Naive thymus-derived CD8-positive, alpha-beta T cell (primary cell): ENCODE results near the gene COA8. TPM values are rescaled to one million over a fixed set of nuclear protein-coding genes. Genes with fewer than 3 reads are reported as not detected.
A peak's percentile ranks its signal among the peaks of the same experiment; 100 is the strongest.

Source experiments
- ATAC-seq, 2 donors: fragments of 150-1000 bp; cut with Tn5 transposase in 1 of 2; sonication (Bioruptor Pico), chemical (Tn5 transposase) in 1 of 2; 1 replicate in 1 of 2; 2 replicates in 1 of 2; pipeline ENCODE4 v1.10.0; 2021; ENCODE audit warnings: mild to moderate bottlenecking in 2 of 2, moderate library complexity in 2 of 2
- POLR2A ChIA-PET: fragments of 350-600 bp; sonication (Branson Sonifier 250); formaldehyde crosslinking; loops from one replicate; lab custom pipeline; 2021; ENCODE audit warnings: antibody characterized with exemption; lab: Charles Lee
- DNase-seq, 10 donors: peaks; one replicate each; pipeline versions ENCODE4 v3.0.0 to v3.0.0-alpha.2; 2020 to 2022
- H3K27ac Mint-ChIP-seq, 10 donors: one replicate each; pipeline ENCODE4 v1.8.0; 2020 to 2022; ENCODE audit warnings: mild to moderate bottlenecking in 10 of 10, mixed read lengths in 10 of 10, moderate library complexity in 4 of 10, inconsistent platforms in 1 of 10
- H3K27me3 Mint-ChIP-seq, 5 donors: one replicate each; pipeline ENCODE4 v1.8.0; 2021 to 2022; ENCODE audit warnings: mixed read lengths in 5 of 5
- H3K36me3 Mint-ChIP-seq, 3 donors: one replicate each; pipeline ENCODE4 v1.8.0; 2020 to 2022; ENCODE audit warnings: mixed read lengths in 3 of 3, mild to moderate bottlenecking in 2 of 3, inconsistent platforms in 1 of 3
- H3K4me1 Mint-ChIP-seq, 4 donors: one replicate each; pipeline ENCODE4 v1.8.0; 2021 to 2022; ENCODE audit warnings: mixed read lengths in 4 of 4
- H3K4me3 Mint-ChIP-seq, 10 donors: one replicate each; pipeline ENCODE4 v1.8.0; 2020 to 2022; ENCODE audit warnings: mild to moderate bottlenecking in 10 of 10, mixed read lengths in 10 of 10, moderate library complexity in 6 of 10, inconsistent platforms in 1 of 10
- H3K9me3 Mint-ChIP-seq, 9 donors: one replicate each; pipeline ENCODE4 v1.8.0; 2020 to 2022; ENCODE audit warnings: mixed read lengths in 9 of 9, mild to moderate bottlenecking in 3 of 9, inconsistent platforms in 1 of 9, moderate library complexity in 1 of 9
- polyA plus RNA-seq, 3 donors: library from polyadenylated mRNA; unstranded; fragments of 300-500 nt; fragmentation: Illumina TruSeq; gene quantifications; one replicate each; pipeline ENCODE4 v1.2.3, GENCODE V29; 2021
- total RNA-seq, 8 experiments: library from RNA in 2 of 8; stranded (reverse) in 2 of 8; gene quantifications; one replicate each; pipeline ENCODE4 v1.2.3 and lab custom pipeline; 2021 to 2026

The COA8 gene
- total and polyA plus RNA-seq, 5 experiments from 2014 or later = 27.4 to 72.0 (median 47.3) TPM

DNA sequence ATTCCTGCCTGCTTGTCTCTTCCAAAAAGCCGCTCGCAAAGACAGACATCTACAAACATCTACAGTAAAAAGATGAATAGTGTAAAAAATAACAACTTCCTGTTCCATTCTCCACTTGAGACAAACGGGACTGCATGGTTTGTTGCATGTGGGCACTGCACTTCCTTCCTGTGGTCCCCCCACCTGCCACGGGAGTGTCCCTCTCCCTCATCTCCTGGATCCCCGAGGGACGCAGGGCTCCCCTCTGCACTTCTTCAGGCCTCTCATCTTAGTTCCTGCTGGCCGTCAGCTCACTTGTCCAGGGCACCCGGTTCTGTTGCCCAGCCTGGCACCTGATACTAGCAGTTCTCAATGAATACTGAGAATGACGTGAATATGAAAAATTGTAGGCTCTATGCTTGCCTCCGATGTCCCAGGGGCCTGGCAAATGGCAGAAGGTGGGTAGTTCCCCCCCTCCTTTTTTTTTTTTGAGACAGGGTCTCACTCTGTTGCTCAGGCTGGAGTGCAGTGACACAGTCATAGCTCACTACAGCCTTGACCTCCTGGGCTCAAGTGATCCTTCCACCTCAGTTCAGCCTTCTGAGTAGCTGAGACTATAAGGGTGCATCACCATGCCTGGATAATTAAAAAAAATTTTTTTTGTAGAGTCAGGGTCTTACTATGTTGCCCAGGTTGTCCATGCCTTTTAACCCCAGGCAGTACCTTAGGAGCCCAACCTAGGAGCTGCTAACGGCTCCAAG, 62.8 kb downstream of the COA8 start:
- H3K4me1 Mint-ChIP-seq = peaks cover 4 to 48% (median 24%) of the 10 kb centered on the region in 4 donors
- H3K36me3 Mint-ChIP-seq = no peaks in the 10 kb centered on the region
- ATAC-seq (peak; percentile 27 to 69), DNase-seq (peak; percentile 25 to 77 (median 58))
- H3K4me3 Mint-ChIP-seq = peak overlapping the region; percentile 46 to 89 (median 78)
- H3K27me3 Mint-ChIP-seq = peaks cover 0 to 8% (median 3%) of the 10 kb centered on the region in 5 donors
- POLR2A ChIA-PET = interaction anchor here (0.7 to 1.5 kb wide), 2 partner anchors 17 to 475 kb away, joined by 6 read pairs; no protein-coding TSS in a partner anchor
- no peaks in the 10 kb centered on the region for H3K9me3 Mint-ChIP-seq
- peak overlapping the region in 9 of 10 donors; percentile 8 to 73 (median 26) for H3K27ac Mint-ChIP-seq

DNA sequence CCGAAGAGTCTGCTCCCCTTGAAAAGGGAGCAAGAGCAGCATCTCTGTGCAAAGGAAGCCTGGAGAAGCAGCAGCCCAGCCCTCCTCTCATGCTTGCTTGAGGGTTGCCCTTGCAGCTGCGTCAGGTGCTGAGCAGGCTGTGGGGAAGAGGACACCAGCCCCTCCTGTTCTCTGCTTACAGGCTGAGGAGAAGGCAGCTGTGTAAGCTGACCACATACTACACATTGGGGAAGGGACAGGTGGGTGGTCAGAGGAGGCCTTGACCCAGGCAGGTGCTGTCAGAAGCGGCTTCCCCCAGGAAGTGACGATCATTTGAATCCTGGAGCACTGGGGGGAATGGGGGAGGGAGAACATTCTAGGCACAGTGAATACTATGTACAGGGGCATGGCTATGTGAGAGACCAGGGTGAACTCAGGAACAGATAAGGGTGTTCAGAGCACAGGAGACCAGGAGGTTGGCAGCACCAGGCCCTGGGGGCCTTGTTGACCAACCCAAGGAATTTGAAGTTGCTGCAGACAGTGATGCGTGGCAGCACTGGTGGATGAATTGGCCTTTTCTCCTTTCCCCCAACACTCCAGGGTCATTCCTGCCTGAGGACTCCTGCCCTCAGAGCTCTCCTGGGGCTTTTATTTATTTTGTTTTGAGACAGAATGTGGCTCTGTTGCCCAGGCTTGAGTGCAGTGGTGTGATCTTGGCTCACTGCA, 63.5 kb downstream of the COA8 start:
- DNase-seq = peak in 1 of 10 donors; percentile 7
- Mint-ChIP-seq H3K27ac (peak overlapping the region in 4 of 10 donors; percentile 60 to 81 (median 70)), H3K36me3 (no peaks in the 10 kb centered on the region), H3K4me3 (peak overlapping the region in 5 of 10 donors; percentile 16 to 82 (median 40)), H3K27me3 (peaks cover 0 to 3% (median under 1%) of the 10 kb centered on the region in 5 donors), H3K9me3 (no peaks in the 10 kb centered on the region), H3K4me1 (peaks cover 8 to 56% (median 27%) of the 10 kb centered on the region in 4 donors)
- no peak for ATAC-seq
- POLR2A ChIA-PET = no interaction called here

DNA sequence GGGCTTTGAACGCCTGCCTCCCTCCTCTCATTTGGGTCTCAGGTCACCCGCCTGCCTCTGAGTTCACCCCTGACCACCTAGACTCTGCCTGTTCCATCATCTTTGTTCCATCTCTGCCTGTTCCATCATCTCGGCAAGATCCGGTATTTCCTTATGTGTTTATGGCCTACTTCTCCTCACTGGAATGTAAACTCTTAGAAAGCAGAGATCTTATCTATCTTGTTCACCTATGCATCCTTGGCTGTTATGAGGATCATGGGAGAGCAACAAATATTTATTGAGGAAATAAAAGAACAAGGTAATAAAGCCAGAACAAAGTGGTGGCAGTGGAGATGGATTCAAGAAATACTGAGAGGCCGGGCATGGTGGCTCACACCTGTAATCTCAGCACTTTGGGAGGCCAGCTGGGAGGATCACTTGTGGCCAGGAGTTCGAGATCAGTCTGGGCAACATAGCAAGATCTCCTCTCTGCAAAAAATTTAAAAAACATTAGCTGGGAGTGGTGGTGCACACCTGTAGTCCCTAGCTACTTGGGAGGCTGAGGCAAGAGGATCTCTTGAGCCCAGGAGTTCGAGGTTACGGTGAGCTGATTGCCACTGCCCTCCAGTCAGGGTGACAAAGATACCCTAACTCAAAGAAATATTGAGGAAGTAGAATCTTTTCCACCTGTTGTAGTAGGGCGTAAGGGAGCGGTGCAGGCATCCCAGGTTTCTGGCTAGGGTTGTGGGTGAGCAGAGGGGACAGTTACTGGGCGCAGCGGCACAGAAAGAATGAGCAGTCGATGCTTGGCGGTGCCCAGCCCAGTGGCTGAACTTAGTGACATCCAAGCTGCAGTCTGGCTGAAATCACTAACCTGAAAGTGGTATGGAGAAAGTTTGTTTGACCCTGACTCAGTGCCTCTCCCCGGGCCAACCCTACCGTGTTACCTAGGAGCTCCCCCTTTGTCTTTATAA, 64.6 kb downstream of the COA8 start:
- no peaks in the 10 kb centered on the region for H3K9me3 Mint-ChIP-seq
- peaks cover 0 to 3% (median 0%) of the 10 kb centered on the region in 5 donors for H3K27me3 Mint-ChIP-seq
- DNase-seq (no peak), ATAC-seq (no peak)
- peak overlapping the region; percentile 49 to 92 (median 84) for H3K4me3 Mint-ChIP-seq
- H3K4me1 Mint-ChIP-seq = peaks cover 8 to 63% (median 31%) of the 10 kb centered on the region in 4 donors
- peaks cover 0 to 1% (median 0%) of the 10 kb centered on the region in 3 donors for H3K36me3 Mint-ChIP-seq
- POLR2A ChIA-PET = no interaction called here
- H3K27ac Mint-ChIP-seq = peak overlapping the region in 9 of 10 donors; percentile 16 to 91 (median 65)

DNA sequence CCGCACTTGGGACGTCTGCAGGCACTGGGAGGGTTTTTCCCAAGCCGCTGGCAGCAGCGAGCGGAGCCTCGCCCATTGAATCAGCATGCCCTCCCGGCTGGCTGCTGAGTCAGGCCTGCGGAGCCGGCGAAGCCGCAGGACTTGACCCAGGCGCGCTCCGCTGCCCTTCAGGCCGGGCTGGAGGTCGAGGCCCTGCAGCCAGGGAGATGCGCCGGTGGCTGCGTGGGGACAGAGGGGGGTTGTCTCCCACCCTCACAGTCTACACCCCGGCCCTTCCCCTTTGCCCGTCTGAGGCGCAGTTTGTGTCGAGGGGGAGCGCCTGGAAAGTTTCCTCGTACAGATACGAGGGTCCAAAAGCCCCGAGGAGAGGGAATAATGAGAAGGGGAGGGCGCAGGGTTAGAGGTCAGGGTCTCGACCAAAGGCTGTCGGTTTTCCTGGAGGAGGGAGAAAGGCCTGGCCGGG, 65.5 kb downstream of the COA8 start:
- H3K4me3 Mint-ChIP-seq = peak overlapping the region; percentile 76 to 92 (median 84)
- DNase-seq (peak in 2 of 10 donors; percentile 22 to 24), ATAC-seq (no peak)
- POLR2A ChIA-PET = interaction anchor here (0.5 to 1.8 kb wide), 8 partner anchors 9 to 294 kb away, joined by 3 to 12 read pairs (median 4); partner anchors contain the start of genes BAG5, COA8, EIF5 and XRCC3
- peaks cover 10 to 69% (median 40%) of the 10 kb centered on the region in 4 donors for H3K4me1 Mint-ChIP-seq
- peak overlapping the region; percentile 66 to 91 (median 84) for H3K27ac Mint-ChIP-seq
- H3K27me3 Mint-ChIP-seq = no peaks in the 10 kb centered on the region
- H3K36me3 Mint-ChIP-seq = peaks cover 0 to 7% (median 0%) of the 10 kb centered on the region in 3 donors
- no peaks in the 10 kb centered on the region for H3K9me3 Mint-ChIP-seq

DNA sequence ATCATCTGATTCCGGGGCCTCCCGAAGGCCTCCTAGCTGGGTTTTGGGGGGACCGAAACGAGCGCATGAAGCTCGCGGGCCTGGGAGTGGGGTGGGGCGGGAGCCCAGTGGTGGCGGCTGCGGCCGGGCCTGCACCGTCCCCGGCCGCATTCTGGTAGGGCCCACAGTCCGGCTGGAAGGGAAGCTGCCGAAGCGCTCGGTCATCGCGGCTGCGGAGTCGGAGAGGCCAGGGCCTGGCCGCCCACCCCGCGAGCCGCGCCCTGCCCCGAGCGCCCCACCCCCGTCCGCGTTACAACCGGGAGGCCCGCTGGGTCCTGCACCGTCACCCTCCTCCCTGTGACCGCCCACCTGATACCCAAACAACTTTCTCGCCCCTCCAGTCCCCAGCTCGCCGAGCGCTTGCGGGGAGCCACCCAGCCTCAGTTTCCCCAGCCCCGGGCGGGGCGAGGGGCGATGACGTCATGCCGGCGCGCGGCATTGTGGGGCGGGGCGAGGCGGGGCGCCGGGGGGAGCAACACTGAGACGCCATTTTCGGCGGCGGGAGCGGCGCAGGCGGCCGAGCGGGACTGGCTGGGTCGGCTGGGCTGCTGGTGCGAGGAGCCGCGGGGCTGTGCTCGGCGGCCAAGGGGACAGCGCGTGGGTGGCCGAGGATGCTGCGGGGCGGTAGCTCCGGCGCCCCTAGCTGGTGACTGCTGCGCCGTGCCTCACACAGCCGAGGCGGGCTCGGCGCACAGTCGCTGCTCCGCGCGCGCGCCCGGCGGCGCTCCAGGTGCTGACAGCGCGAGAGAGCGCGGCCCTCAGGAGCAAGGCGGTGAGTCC, 66.1 kb downstream of the COA8 start, which contains the start of gene KLC1:
Gene KLC1 (plus strand): TSS at position 528 of the 819 bp plus-strand sequence. CDS start 25,354 bp downstream, outside the sequence.
- ATAC-seq (peak; percentile 76 to 77), DNase-seq (peak; percentile 64 to 89 (median 84))
- POLR2A ChIA-PET = interaction anchor here (0.5 to 1.8 kb wide), 8 partner anchors 10 to 295 kb away, joined by 3 to 12 read pairs (median 4); partner anchors contain the start of genes BAG5, COA8, EIF5 and XRCC3
- Mint-ChIP-seq H3K4me1 (peaks cover 14 to 67% (median 44%) of the 10 kb centered on the region in 4 donors), H3K27ac (peak within 1 kb of the TSS; percentile 72 to 94 (median 91)), H3K4me3 (peak within 1 kb of the TSS; percentile 83 to 92 (median 87)), H3K36me3 (peaks cover 0 to 10% (median 0%) of the 10 kb centered on the region in 3 donors), H3K9me3 (no peaks in the 10 kb centered on the region), H3K27me3 (no peaks in the 10 kb centered on the region)

DNA sequence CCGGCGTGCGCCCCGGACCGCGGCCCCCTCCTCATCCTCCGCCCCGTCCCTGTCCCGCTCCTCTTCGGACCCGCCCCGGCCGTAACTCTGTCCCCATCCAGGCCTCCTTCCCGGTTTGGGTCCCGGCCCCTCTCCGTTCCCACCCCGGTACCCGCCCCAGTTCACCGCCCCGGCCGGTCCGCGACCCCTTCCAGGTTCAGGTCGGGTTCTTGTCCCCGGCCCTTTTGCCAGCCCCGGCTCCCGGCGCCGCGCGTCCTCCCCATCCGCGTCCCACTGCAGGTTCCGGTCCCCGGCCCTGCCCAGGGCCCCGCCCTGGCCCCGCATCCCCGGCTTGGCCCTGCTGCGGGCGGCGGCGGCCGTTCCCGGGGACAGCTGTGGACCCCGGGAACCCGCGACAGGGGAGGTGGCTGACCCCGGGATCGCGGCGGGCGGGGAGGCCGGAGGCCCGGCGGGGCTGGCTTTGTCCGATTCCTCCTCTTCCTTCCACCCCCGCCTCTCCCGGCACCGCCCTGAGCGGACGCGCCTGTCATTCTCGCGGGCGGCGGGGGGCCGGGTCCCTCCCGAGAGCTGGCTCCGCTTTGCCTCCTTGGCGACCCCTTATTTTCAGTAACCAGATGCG, 66.9 kb downstream of the COA8 start:
- Mint-ChIP-seq H3K27ac (peak overlapping the region; percentile 25 to 94 (median 89)), H3K9me3 (no peaks in the 10 kb centered on the region), H3K27me3 (no peaks in the 10 kb centered on the region), H3K4me3 (peak overlapping the region; percentile 83 to 90 (median 87)), H3K4me1 (peaks cover 18 to 66% (median 44%) of the 10 kb centered on the region in 4 donors), H3K36me3 (peaks cover 0 to 14% (median 0%) of the 10 kb centered on the region in 3 donors)
- POLR2A ChIA-PET = interaction anchor here (0.8 to 1.8 kb wide), 5 partner anchors 10 to 296 kb away, joined by 3 to 12 read pairs (median 5); partner anchors contain the start of genes BAG5, COA8, EIF5 and XRCC3
- DNase-seq (peak; percentile 7 to 72 (median 33)), ATAC-seq (peak; percentile 25 to 43)

DNA sequence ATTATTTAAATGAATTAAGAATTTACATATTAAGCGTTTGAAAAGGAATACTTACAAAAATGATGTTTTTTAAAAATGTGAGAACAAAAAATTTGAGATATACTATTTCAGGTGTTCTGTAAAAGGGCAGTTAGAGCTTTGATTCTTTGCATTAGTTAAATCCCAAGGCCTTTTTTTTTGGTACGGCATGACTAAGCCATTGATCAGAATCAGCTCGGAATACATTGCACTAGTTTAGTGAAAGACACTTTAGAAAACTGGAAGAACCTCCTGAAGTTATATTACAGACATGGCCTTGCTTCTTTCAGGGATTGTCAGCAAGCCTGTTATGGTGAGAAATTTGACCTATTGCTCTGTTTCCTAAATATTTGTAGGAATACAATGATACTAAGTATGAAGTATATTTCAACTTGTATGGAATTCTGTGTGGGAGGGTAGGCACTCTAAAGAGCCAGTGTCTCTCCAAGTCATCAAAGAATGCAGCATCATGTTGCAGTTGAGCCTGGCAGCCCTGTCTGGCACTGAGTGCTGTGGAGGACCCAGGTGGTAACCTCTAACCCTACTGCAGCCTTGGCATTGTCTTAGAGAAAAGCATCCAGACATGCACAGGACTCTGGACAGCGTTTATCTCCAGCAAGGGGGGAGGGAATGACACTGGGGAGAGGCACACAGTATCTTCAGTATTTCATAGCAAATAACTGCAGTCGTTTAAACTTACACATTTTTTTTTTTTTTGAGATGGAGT, 67.8 kb downstream of the COA8 start:
- POLR2A ChIA-PET = interaction anchor here (0.6 to 0.8 kb wide), 3 partner anchors 11 to 219 kb away, joined by 3 read pairs; no protein-coding TSS in a partner anchor
- DNase-seq (no peak), ATAC-seq (no peak)
- peak overlapping the region; percentile 15 to 92 (median 80) for H3K27ac Mint-ChIP-seq
- peaks cover 19 to 66% (median 47%) of the 10 kb centered on the region in 4 donors for H3K4me1 Mint-ChIP-seq
- H3K36me3 Mint-ChIP-seq = peaks cover 0 to 19% (median 0%) of the 10 kb centered on the region in 3 donors
- H3K4me3 Mint-ChIP-seq = peak overlapping the region; percentile 81 to 90 (median 87)
- H3K27me3 Mint-ChIP-seq = no peaks in the 10 kb centered on the region
- H3K9me3 Mint-ChIP-seq = no peaks in the 10 kb centered on the region

DNA sequence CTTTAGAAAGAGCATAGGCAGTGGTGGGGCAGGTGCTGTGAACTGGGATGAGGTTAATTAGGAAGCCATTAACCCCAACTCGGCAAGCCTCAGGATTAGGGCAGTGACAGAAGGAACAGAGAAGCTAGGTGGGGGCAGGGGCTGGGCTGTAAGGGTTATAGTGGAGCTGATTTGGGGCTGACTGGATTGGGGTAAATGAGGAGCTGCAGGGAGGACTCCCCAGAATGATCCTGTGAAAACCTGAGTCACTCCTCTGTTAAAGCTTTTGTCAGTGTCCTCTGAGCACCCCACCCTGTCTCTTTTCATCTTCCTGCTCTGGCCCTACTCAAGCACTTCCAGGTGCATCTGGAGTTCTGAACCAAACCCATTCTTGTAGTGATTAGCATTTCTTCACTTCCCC, 70.6 kb downstream of the COA8 start:
- no peaks in the 10 kb centered on the region for H3K9me3 Mint-ChIP-seq
- peak overlapping the region in 9 of 10 donors; percentile 5 to 58 (median 37) for H3K4me3 Mint-ChIP-seq
- ATAC-seq (no peak), DNase-seq (no peak)
- H3K36me3 Mint-ChIP-seq = peaks cover 0 to 35% (median 0%) of the 10 kb centered on the region in 3 donors
- H3K27ac Mint-ChIP-seq = peak overlapping the region in 7 of 10 donors; percentile 29 to 81 (median 49)
- POLR2A ChIA-PET = interaction anchor here (0.6 kb wide), 2 partner anchors 9 to 17 kb away, joined by 3 to 4 read pairs; no protein-coding TSS in a partner anchor
- peaks cover 30 to 70% (median 59%) of the 10 kb centered on the region in 4 donors for H3K4me1 Mint-ChIP-seq
- H3K27me3 Mint-ChIP-seq = no peaks in the 10 kb centered on the region

DNA sequence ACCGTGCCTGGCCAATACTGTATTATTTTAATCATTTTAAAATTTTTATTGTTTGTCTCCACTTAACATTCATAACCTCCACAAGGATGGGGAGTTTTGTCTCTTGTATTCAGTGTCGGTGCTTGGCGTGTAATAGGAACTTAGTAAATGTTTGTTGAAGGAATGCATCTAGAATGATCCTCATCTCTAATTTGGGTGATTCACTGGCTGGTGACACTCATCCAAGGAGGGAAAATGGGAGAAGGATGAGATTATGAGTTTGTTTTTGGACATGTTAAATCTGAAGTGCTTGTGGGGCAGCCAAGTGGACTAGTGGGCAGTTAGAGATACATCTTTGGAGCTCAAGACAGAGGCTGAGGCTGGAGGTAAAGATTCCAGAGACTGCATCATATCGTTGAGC, 71.4 kb downstream of the COA8 start:
- H3K36me3 Mint-ChIP-seq = peaks cover 0 to 38% (median 0%) of the 10 kb centered on the region in 3 donors
- H3K9me3 Mint-ChIP-seq = no peaks in the 10 kb centered on the region
- no peak for ATAC-seq
- H3K27me3 Mint-ChIP-seq = no peaks in the 10 kb centered on the region
- POLR2A ChIA-PET = interaction anchor here (0.6 kb wide), 1 partner anchor 16 kb away, joined by 3 read pairs; no protein-coding TSS in a partner anchor
- peak overlapping the region in 8 of 10 donors; percentile 2 to 66 (median 20) for H3K4me3 Mint-ChIP-seq
- peak overlapping the region in 5 of 10 donors; percentile 6 to 79 (median 33) for H3K27ac Mint-ChIP-seq
- no peak for DNase-seq
- H3K4me1 Mint-ChIP-seq = peaks cover 33 to 77% (median 65%) of the 10 kb centered on the region in 4 donors
